HG03135 (cell line): ENCODE results near the gene RFC2.

Experiments used
- ATAC-seq: cut with Tn5 transposase; IDR thresholded peaks from one replicate; pipeline ENCODE4 v1.9.1; 2021; ENCODE audit warnings: mild to moderate bottlenecking, moderate library complexity; ENCODE audit not compliant: unreplicated experiment

Gene RFC2

GRCh38 chr7:74254129-74254857 is at the start of gene RFC2:
TSS of gene RFC2 (minus strand) at chr7:74254399. CDS start at chr7:74254383, 16 bp downstream.
- ATAC-seq, result peak; percentile 92

GRCh38 chr7:74302745-74303221 is 48.6 kb upstream of the RFC2 start:
- no peak for ATAC-seq

DNA sequence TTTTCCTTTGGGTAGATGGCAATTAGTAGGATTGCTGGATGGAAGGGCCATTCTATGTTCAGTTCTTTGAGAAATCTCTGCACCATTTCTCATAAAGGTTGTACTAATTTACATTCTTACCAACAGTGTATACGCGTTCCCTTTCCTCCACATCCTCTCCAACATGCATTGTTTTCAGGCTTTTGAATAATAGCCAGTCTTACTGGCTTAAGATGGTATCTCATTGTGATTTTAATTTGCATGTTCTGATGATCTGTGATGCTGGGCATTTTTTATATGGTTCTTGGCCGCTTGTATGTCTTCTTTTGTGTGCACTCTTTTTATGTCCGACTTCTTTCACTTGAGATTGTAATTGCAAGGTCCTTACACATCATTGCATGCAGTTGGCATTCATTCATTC is 46.7 kb upstream of the RFC2 start:
- no peak for ATAC-seq

- ATAC-seq, result no peak
Measured at GRCh38 chr7:74299401-74299800, 45.2 kb upstream of the RFC2 start.

GRCh38 chr7:74297516-74298233 is 43.5 kb upstream of the RFC2 start:
- ATAC-seq, result no peak

GRCh38 chr7:74294191-74294998 is 40.2 kb upstream of the RFC2 start:
- ATAC-seq, result no peak

DNA sequence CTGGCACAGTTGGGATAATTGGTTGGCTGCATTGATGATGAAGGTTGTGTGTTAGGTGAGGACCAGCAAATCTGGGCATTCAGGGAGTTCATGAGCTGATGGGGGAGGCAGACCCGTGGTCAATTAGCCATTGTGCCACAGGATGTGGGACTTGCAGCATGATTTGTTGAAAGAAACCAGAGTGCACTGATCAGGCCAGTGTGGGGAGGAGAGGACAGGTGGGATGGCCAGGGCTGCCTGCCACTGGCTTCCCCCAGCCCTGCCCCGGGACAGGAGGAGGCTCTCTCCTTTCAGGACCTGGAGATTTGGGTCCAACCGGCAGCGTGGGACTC is 39.3 kb upstream of the RFC2 start:
- ATAC-seq, result no peak

GRCh38 chr7:74292757-74293576 is 38.8 kb upstream of the RFC2 start:
- ATAC-seq, result no peak

DNA sequence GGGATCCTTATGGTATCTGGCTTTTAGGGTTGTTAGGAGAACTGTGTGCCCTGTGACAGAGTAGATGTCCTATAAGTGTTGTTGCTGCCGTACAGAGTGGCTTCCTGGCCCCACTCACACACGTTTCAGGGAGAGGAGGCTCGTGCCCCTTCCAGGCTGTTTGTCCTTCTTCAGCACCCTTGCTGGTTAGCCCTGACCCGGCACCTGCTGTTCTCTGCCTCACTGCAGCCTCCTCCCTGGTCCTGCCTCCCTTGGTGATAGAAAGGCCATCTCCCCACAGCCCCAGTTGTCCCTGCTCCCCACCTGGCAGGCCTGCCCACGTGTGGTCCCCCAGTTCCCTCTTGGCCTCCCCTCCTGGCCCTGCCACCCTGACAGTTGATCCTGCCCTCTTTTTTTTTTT is 37.3 kb upstream of the RFC2 start:
- no peak for ATAC-seq

DNA sequence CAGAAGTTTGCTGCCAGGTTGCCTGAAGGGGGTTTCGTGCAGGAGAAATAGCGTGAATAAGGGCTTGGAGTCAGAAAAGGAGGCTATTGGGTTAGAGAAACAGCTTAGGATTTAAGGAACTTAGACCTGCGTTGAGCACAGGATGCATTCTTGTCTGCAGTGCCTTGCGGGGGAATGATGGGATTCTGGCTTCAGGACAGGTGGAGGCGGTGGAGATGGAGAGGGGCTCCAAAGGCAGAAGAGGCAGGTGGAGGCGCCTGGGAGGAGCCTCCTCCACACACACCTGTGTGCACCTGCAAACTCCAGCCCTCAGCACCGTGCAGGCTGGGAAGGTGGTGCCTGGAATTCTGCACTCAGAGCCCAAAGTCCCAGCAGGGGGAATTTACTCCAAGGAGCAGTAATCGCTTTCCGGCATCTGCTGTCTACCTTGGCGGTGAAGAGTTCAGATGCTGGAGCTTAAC is 36.8 kb upstream of the RFC2 start:
- no peak for ATAC-seq

DNA sequence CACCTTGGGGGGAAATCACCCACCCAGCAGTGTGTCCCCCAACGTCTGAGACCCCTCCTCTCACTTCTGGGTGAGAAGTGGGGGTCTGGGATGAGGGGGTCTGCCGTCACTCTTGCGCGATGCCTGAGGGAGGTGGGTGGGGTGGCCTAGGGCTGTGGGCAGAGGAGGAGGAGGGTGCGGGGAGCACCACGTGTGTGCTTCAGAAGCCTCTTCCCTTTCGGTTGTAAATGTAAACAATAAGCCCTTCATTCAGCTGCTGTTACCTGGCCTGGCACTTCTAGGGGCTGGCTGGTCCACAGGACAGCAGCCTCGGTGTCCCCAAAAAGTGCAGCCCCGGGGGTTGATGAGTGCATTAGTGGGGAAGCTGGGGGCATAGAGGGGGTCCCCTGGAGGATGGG is 36.4 kb upstream of the RFC2 start:
- ATAC-seq, result no peak

GRCh38 chr7:74289659-74290552 is 35.7 kb upstream of the RFC2 start:
- no peak for ATAC-seq

GRCh38 chr7:74289018-74289658 is 34.9 kb upstream of the RFC2 start, which contains the start of gene CLIP2:
TSS of gene CLIP2 (plus strand) at chr7:74289407. CDS start at chr7:74317547, 28,140 bp downstream.
- ATAC-seq, result peak; percentile 51

DNA sequence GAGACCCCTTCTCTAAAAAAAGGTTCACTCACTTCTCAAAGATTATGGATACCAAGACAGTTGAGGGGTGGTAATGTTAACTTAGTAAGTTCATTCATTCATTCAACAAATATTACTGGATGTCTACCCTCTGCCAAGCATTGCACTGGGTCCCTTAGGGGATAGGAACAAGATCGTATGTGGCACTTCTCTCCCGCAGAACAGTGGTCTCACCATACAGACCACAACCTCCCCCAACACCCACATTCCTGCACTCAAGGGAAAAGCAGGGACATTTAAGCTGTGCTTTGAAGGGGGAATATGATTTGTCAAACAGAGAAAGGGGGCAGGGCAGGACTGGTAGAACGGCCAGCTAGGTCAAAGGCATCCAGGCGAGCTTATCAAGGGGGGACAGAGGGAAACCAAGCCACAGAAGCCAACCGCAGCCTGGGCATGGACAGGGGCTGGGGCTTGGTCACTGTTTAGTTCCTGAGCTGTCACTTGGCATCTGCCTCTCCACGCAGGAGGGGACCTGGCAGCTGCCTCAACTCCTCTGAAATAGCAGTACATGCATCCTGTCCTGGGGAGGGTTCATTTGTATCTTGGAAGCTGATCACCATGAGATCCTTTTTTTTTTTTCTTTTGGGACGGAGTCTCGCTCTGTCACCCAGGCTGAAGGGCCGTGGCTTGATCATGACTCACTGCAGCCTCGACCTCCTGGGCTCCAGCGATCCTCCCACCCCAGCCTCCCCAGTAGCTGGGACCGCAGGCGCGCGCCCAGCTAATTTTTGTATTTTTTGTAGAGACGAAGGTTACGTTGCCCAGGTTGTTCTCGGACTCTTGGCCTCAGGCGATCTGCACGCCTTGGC is 34.1 kb upstream of the RFC2 start:
- no peak for ATAC-seq

DNA sequence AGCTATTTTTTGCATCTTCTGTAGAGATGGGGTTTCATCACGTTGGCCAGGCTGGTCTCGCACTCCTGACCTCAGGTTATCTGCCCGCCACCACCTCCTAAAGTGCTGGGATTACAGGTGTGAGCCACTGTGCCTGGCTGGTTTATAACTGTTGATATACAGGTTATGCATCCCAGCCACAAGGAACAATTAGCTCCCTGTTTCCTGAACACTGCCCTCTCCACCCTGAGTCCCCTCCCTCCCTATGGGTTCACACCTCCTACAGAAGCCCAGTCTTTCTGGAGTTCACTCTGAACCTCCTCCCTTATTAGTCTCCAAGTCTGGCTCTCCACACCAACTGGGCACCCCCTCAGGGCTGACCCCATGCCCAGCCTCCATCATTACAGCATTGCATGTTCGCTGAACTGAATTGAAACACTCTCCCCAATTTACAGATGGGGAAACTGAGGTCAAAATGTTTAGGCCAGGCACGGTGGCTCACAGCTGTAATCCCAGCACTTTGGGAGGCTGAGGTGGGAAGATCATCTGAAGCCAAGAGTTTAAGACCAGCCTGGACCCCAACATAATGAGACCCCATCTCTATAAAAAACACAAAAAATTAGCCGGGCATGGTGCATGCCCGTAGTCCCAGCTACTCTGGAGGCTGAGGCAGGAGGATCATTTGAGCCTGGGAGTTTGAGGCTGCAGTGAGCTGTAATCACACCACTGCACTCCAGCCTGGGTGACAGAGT is 33.3 kb upstream of the RFC2 start:
- ATAC-seq, result no peak

DNA sequence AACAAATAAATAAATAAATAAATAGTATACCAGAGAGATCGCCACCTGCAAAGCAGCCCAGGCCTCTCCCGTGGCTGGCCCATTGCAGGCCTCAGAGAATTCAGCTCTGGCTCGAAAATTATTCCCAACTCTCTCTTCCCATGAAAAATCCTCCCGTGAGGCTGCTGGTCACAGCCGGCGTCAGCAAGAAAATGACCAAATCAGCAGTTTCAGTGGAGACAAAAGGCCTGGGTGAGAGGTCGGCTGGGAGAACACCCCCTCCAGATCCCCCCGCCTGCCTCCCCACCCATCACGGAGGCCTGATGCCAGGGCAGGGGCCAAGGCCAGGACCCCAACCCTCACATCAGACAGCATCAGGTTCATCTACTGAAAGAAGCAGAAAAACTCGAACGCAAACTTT is 31.9 kb upstream of the RFC2 start:
- no peak for ATAC-seq

- ATAC-seq, result no peak
Measured at GRCh38 chr7:74284781-74285259, 30.6 kb upstream of the RFC2 start.
